NCI-H345 treated with DMSO at 0.1 percent for 48 hours (cell line): ENCODE results near the gene GRIN1.

Source experiments
- DNase-seq: peaks from one replicate; lab custom pipeline; 2025; ENCODE audit not compliant: unreplicated experiment; lab: John Stamatoyannopoulos, UW

The GRIN1 gene

GRCh38 chr9:137205126-137206069 lies 66.4 kb downstream of the GRIN1 start, which contains the start of the genes NDOR1 and TMEM203:
Gene NDOR1, plus strand, starts transcription at chr9:137205700. Its CDS starts 78 bp downstream, at chr9:137205778.
Gene TMEM203, minus strand, starts transcription at chr9:137205648. Its CDS starts 234 bp downstream, at chr9:137205414.
- DNase-seq: peak; percentile 58

GRCh38 chr9:137206602-137207001 lies 67.6 kb downstream of the GRIN1 start:
- no peak for DNase-seq

GRCh38 chr9:137211532-137211931 lies 72.6 kb downstream of the GRIN1 start:
- no peak for DNase-seq

GRCh38 chr9:137212520-137212919 lies 73.6 kb downstream of the GRIN1 start:
- no peak for DNase-seq

GRCh38 chr9:137213160-137214060 lies 74.5 kb downstream of the GRIN1 start:
- DNase-seq: no peak

- no peak for DNase-seq
Measured at GRCh38 chr9:137214620-137215019, 75.7 kb downstream of the GRIN1 start.

- DNase-seq: no peak
Measured at GRCh38 chr9:137215196-137215986, 76.4 kb downstream of the GRIN1 start.

GRCh38 chr9:137216188-137216965 lies 77.4 kb downstream of the GRIN1 start:
- DNase-seq: no peak

GRCh38 chr9:137217276-137218211 lies 78.6 kb downstream of the GRIN1 start:
- no peak for DNase-seq

- DNase-seq: no peak
Measured at GRCh38 chr9:137218212-137218753, 79.3 kb downstream of the GRIN1 start.
